Astrocyte (in vitro differentiated cells and primary cell): ENCODE measurements around the gene PDF. TPM values are rescaled to one million over a fixed set of nuclear protein-coding genes. Genes with fewer than 3 reads are reported as not detected.

Experiments used
- DNase-seq: peaks from one replicate; pipeline ENCODE4 v3.0.0-alpha.2; 2010; ENCODE audit warnings: low read depth
- FAIRE-seq: peaks from 2 replicates; lab custom pipeline; 2011; peaks lifted over from hg19 to GRCh38; lab: Jason Lieb, UNC
- H2AFZ ChIP-seq: 2 replicates; pipeline ENCODE4 v1.6.0; 2012; ENCODE audit warnings: low read depth, low read length, inconsistent platforms
- H3K27ac ChIP-seq: 2 replicates; pipeline ENCODE4 v1.5.1; 2011; ENCODE audit warnings: low read depth, low read length, inconsistent platforms
- H3K27me3 ChIP-seq: 2 replicates; pipeline ENCODE4 v1.6.0; 2011; ENCODE audit warnings: low read length, inconsistent platforms; ENCODE audit not compliant: insufficient read depth
- H3K36me3 ChIP-seq: 2 replicates; pipeline ENCODE4 v1.5.1; 2011; ENCODE audit warnings: low read length, inconsistent platforms; ENCODE audit not compliant: insufficient read depth
- H3K4me1 ChIP-seq: 2 replicates; pipeline ENCODE4 v1.5.1; 2011; ENCODE audit warnings: low read length, inconsistent platforms; ENCODE audit not compliant: insufficient read depth
- H3K4me2 ChIP-seq: 2 replicates; pipeline ENCODE4 v1.6.0; 2012; ENCODE audit warnings: low read length, inconsistent platforms
- H3K4me3 ChIP-seq: 2 replicates; pipeline ENCODE4 v1.5.1; 2011; ENCODE audit warnings: low read depth, mild to moderate bottlenecking, low read length, inconsistent platforms; ENCODE audit not compliant: insufficient read depth
- H3K79me2 ChIP-seq: 2 replicates; pipeline ENCODE4 v1.6.0; 2012; ENCODE audit warnings: mild to moderate bottlenecking, low read length, inconsistent platforms; ENCODE audit not compliant: insufficient read depth
- H3K9ac ChIP-seq: 2 replicates; pipeline ENCODE4 v1.6.0; 2012; ENCODE audit warnings: mild to moderate bottlenecking, low read length, inconsistent platforms
- H3K9me3 ChIP-seq: 2 replicates; pipeline ENCODE4 v1.5.1; 2012; ENCODE audit warnings: low read depth, mild to moderate bottlenecking, low read length, inconsistent platforms; ENCODE audit not compliant: insufficient read depth
- H4K20me1 ChIP-seq: 2 replicates; pipeline ENCODE4 v1.6.0; 2012; ENCODE audit warnings: low read length, inconsistent platforms; ENCODE audit not compliant: insufficient read depth
- H3K27ac Mint-ChIP-seq: one replicate; pipeline ENCODE4 v1.8.0; 2021; ENCODE audit warnings: mild to moderate bottlenecking, mixed read lengths; ENCODE audit not compliant: unreplicated experiment
- H3K27me3 Mint-ChIP-seq: one replicate; pipeline ENCODE4 v1.8.0; 2021; ENCODE audit warnings: low read depth, mixed read lengths; ENCODE audit not compliant: unreplicated experiment
- H3K36me3 Mint-ChIP-seq: one replicate; pipeline ENCODE4 v1.8.0; 2021; ENCODE audit warnings: low read depth, mixed read lengths; ENCODE audit not compliant: unreplicated experiment
- H3K4me1 Mint-ChIP-seq: one replicate; pipeline ENCODE4 v1.8.0; 2021; ENCODE audit warnings: low read depth, mixed read lengths; ENCODE audit not compliant: unreplicated experiment
- H3K4me3 Mint-ChIP-seq: one replicate; pipeline ENCODE4 v1.8.0; 2021; ENCODE audit warnings: mild to moderate bottlenecking, moderate library complexity, mixed read lengths; ENCODE audit not compliant: unreplicated experiment
- H3K9me3 Mint-ChIP-seq: one replicate; pipeline ENCODE4 v1.8.0; 2021; ENCODE audit warnings: mild to moderate bottlenecking, mixed read lengths; ENCODE audit not compliant: unreplicated experiment
- CTCF ChIP-seq: IDR thresholded peaks from 2 replicates; pipeline ENCODE4 v1.5.1; 2011; ENCODE audit warnings: low read depth, mild to moderate bottlenecking, inconsistent platforms, low read length, moderate library complexity; ENCODE audit not compliant: insufficient read depth
- EZH2 ChIP-seq: IDR thresholded peaks from 2 replicates; pipeline ENCODE4 v1.6.1; 2012; ENCODE audit warnings: mild to moderate bottlenecking, low read length, inconsistent platforms; ENCODE audit not compliant: insufficient read depth
- total RNA-seq: library from RNA; stranded (reverse); gene quantifications from 2 replicates; pipeline ENCODE4 v1.2.1, GENCODE V29; 2021

Gene PDF
- total RNA-seq, 1 donor from 2014 or later, result 14.9 TPM

- FAIRE-seq, result no peak
- no peaks in the 10 kb centered on the region for H3K27me3 Mint-ChIP-seq
- peaks cover 21% of the 10 kb centered on the region for H3K36me3 Mint-ChIP-seq
- Histone ChIP-seq H3K36me3 (peaks cover 61% of the 10 kb centered on the region), H3K4me1 (no peaks in the 10 kb centered on the region), H4K20me1 (peaks cover 71% of the 10 kb centered on the region), H3K9ac (no peak overlapping the region), H2AFZ (no peak overlapping the region), H3K9me3 (no peaks in the 10 kb centered on the region), H3K4me3 (no peak overlapping the region), H3K79me2 (peaks cover 62% of the 10 kb centered on the region), H3K27me3 (no peaks in the 10 kb centered on the region), H3K27ac (no peak overlapping the region), H3K4me2 (no peak overlapping the region)
- H3K4me1 Mint-ChIP-seq, result no peaks in the 10 kb centered on the region
- TF ChIP-seq EZH2 (no peak), CTCF (no peak)
- no peak for DNase-seq
- H3K9me3 Mint-ChIP-seq, result no peaks in the 10 kb centered on the region
- H3K4me3 Mint-ChIP-seq, result no peak overlapping the region
- H3K27ac Mint-ChIP-seq, result no peak overlapping the region
Measured at GRCh38 chr16:69320740-69321073, 9.7 kb downstream of the PDF start.

- no peak overlapping the region for H3K4me2 ChIP-seq
- Mint-ChIP-seq H3K9me3 (no peaks in the 10 kb centered on the region), H3K36me3 (peaks cover 23% of the 10 kb centered on the region), H3K4me1 (no peaks in the 10 kb centered on the region), H3K4me3 (no peak overlapping the region), H3K27ac (no peak overlapping the region), H3K27me3 (no peaks in the 10 kb centered on the region)
- FAIRE-seq (no peak), DNase-seq (no peak)
- no peaks in the 10 kb centered on the region for H3K4me1 ChIP-seq
- no peak overlapping the region for H2AFZ ChIP-seq
- no peaks in the 10 kb centered on the region for H3K9me3 ChIP-seq
- H3K4me3 ChIP-seq, result no peak overlapping the region
- H3K9ac ChIP-seq, result no peak overlapping the region
- H3K36me3 ChIP-seq, result peaks cover 64% of the 10 kb centered on the region
- no peak overlapping the region for H3K27ac ChIP-seq
- no peaks in the 10 kb centered on the region for H3K27me3 ChIP-seq
- H4K20me1 ChIP-seq, result peaks cover 74% of the 10 kb centered on the region
- TF ChIP-seq CTCF, result no peak
- TF ChIP-seq EZH2, result no peak
- peaks cover 65% of the 10 kb centered on the region for H3K79me2 ChIP-seq
Measured at GRCh38 chr16:69319826-69320739, 10.3 kb downstream of the PDF start.

GRCh38 chr16:69319381-69319780, 11.0 kb downstream of the PDF start:
- no peak overlapping the region for H3K27ac ChIP-seq
- H3K9ac ChIP-seq, result no peak overlapping the region
- peaks cover 23% of the 10 kb centered on the region for H3K36me3 Mint-ChIP-seq
- TF ChIP-seq EZH2 (no peak), CTCF (no peak)
- no peak for FAIRE-seq
- no peaks in the 10 kb centered on the region for H3K4me1 Mint-ChIP-seq
- H3K79me2 ChIP-seq, result peaks cover 64% of the 10 kb centered on the region
- H3K27me3 ChIP-seq, result no peaks in the 10 kb centered on the region
- H3K4me1 ChIP-seq, result no peaks in the 10 kb centered on the region
- no peak overlapping the region for H3K4me3 ChIP-seq
- H3K27ac Mint-ChIP-seq, result no peak overlapping the region
- peaks cover 73% of the 10 kb centered on the region for H4K20me1 ChIP-seq
- no peaks in the 10 kb centered on the region for H3K9me3 ChIP-seq
- no peaks in the 10 kb centered on the region for H3K27me3 Mint-ChIP-seq
- DNase-seq, result no peak
- no peak overlapping the region for H3K4me3 Mint-ChIP-seq
- H2AFZ ChIP-seq, result no peak overlapping the region
- H3K4me2 ChIP-seq, result no peak overlapping the region
- no peaks in the 10 kb centered on the region for H3K9me3 Mint-ChIP-seq
- H3K36me3 ChIP-seq, result peaks cover 58% of the 10 kb centered on the region
